ENCODE measurements around the gene MTMR3.

The MTMR3 gene

DNA sequence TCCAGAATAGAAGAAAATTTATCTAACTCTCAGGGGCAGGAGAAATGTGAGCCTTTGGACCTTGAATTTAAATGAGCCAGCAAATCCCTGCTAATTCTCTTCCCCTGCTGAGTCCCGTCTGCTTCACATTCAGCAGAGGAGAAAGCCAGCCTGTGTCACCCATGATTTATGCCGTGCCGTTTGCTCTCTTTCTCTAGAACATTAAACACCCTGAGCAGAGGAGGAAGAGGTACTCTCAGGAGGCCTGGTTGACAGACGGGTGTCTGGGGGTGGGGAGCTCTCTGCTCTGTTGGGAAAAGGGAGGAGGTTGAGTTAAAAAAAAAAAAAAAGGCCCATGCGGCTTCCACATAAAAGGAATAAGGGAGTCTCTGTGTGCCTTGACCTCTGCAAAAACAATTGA is 11.3 kb upstream of the MTMR3 start:
- DNase-seq: no peak

DNA sequence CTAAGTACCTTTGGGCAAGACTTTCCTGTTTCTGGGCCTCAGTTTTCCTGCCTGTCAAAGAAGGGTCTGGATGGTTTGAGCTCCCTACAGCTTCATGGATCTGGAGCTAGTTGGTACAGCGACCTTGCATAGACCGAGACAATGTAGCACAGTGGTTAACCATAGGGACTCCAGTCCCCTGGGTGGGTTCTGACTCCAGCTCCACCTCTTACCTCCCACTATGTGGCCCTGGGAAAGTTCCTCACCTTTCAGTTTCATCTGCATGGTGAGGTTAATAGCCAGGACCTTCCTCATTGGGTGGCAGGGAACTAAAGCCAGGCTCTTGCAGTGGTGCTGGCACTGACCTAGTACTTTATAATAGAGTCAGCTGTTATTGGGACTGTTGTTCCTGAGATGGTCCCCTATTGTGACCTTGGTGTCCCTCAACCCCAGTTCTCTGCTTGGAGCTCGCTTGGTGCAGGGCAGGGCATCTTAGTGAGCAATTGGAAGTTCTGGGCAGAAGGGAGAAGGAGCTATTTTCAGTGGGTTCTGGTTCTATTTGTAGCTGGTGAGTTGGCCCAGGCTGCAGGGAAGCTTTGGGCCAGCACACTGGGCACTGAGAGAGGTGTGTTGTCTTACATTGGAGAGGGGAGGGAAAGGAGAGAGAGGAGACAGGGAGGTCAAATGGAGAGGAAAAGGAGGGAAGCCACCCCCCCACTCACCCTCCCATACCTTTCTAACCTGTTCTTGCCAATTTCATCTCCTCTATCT is 10.7 kb upstream of the MTMR3 start:
- DNase-seq: no peak

DNA sequence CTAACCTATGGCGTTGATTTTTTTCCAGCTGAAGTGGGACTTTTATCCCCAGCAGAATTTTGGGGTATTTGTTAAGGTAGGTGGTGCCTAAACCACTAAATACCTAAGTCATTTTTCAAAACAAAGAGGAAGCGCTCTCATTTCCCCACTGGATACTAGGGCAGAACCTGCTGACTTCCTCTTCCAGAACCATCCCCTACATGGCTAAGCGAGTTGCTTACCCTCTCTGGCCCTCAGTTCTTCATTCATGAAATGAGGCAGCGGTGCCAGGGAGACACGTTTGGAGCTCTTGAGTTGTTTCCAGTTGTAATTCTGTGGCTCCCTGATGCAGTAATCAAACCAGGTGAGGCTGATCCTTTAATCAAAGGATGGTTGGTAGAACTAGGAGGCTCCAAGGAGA is 10.0 kb upstream of the MTMR3 start:
- peak in 1 of 2 donors; percentile 8 for DNase-seq

DNA sequence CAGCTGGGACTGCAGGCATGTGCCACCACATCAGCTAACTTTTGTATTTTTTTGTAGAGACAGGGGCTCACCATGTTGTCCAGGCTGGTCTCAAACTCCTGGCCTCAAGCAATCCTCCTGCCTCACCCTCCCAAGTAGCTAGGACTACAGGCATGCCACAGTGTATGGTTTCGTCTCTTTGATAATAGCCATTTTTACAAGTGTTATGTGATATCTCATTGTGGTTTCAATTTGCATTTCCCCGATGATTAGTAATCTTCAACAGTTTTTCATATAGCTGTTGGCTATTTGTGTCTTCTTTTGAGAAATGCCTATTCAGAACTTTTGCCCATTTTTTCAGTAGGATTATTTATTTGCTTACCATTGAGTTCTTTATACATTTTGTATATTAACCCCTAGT is 9.0 kb upstream of the MTMR3 start:
- no peak for DNase-seq

DNA sequence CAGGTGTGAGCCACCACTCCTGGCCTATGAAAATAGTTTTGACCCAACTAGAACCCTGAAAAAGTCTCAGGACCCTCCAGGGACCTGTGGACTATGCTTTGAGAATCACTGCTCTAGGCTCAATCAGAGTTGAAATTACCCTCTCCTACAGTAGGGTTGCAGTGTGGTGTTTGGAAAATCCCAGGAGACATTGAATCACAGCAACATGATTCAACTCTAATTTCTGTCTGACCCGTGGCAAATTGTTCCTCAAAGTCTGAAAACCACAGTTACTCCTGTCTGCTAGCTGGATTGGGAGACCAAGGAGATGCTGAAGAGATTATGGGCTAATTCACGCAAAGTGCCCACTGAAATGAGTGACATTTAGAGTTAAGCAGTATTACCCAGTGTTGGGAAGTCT is 5.4 kb upstream of the MTMR3 start:
- no peak for DNase-seq

DNA sequence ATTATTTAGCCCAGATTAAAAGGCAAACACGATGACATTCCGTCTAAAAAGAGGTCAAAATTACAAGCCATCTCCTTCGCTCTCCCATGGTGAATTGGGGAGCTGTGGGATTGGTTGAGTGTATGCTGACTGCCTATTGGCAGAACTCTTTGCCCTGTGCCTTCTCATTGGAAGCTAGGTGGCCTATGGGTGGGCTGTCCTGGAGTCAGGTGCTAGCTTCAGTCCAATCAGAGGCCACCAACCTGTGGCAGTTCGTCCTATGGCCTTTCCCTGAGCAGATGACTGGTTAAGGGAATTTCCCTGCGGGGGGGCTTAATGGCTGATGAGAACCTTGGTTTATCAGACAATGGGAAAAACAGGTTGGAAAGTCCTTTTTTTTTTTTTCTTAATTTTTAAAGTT is 3.2 kb upstream of the MTMR3 start:
- peak; percentile 6 to 11 for DNase-seq

DNA sequence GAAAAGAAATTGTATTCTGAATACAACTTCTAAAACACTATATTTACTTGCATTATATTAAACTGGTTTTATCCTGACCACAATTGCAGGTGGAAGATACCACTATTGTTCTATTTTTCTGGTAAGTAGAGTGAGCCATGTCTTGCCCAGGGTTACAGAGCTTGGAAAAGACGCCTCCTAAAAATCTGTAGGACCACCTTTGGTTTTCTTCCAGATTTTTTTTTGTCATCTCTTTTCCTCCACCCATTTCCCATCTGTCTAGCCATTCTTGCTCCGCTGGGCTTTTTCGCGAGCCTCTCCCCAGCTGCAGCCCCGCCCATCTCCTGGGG is 294 bp upstream of the MTMR3 start:
- DNase-seq: no peak

DNA sequence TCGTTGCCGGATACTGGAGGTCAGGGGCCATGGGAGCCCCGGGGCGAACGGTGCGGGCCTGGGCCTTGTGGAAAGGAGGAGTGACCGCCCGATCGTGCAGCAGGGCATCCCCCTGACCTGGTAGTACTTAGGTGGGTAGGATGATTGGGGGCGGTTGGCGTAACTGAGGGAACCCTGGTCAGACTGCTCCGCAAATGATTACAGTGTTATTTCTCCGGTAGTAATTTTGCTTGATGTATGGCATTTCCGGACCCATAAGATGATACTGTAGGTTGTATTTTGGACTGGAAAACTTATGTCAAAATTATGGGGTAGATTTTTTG is 762 bp downstream of the MTMR3 start:
- DNase-seq: no peak

DNA sequence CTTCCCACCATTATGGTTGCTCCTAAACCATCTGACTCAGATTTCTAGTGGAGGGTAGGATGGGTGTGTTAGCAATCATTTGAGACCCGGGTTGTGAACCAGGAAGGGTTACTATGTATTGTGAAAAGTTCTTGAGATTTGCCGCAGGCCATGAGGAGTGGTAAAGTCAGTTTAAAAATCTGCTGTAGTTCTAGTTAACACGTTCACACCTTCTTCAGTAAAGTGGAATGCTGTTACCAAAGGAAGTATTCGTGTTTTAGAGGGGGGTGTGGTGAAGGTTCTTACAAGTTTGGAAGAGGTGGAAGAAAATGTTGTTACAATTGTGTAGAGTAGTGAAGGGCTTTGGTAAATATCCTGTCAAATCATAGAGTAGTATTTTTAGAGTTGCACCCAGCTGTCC is 2.6 kb downstream of the MTMR3 start:
- no peak for DNase-seq

DNA sequence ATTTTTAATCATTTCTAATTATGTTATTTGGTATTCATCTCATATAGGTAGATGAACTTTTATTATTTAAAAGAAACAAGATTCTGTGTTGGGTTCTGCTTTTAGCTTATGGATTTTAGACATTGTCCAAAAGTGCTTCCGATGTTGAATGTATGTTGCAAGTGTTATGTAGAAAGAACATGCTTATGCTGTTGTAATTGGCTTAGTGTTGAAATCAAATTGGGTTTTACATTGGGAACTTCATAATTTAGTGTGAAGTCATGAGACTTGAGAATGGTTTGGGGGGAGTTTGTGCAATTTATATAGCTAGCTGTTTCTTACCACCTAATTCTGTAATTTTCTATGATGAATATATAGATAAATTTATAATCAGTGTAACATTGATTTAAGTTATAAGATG is 3.6 kb downstream of the MTMR3 start:
- no peak for DNase-seq

DNA sequence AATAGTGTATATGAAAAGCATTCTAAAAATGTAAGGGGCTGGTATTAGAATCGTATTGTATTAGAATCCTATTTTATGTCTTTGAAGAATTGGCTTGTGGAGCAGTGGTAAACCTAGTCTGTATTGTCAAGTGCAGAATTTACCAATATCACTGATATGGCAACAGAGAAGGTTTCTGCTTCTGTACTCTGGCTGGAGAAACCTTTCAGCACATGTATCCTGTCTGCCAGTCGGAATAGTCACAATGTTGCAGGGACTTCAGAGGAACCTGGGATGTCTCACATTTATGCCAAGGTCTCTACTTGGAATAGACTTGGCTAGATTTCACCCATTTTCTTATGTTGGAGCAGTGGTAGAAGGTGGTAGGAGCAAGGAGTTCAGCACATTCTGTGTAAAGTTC is 4.4 kb downstream of the MTMR3 start:
- DNase-seq: no peak

DNA sequence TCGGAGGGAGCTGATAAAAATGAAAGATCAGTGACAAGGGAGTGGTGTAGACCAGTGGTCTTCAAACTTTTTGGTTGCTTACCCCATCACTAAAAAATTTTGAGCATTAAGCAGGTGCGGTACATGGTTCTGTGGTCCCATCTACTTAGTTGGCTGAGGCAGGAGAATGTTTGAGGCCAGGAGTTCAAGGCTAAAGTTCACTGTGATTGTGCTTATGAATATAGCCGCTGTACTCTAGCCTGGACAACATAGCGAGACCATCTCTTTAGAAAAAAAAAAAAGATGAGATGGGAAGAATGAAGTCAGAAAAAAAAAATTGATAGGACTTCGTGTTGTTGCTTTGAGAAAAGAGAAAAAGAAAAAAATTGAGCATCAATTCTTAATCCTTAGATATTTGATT is 7.8 kb downstream of the MTMR3 start:
- DNase-seq: no peak

DNA sequence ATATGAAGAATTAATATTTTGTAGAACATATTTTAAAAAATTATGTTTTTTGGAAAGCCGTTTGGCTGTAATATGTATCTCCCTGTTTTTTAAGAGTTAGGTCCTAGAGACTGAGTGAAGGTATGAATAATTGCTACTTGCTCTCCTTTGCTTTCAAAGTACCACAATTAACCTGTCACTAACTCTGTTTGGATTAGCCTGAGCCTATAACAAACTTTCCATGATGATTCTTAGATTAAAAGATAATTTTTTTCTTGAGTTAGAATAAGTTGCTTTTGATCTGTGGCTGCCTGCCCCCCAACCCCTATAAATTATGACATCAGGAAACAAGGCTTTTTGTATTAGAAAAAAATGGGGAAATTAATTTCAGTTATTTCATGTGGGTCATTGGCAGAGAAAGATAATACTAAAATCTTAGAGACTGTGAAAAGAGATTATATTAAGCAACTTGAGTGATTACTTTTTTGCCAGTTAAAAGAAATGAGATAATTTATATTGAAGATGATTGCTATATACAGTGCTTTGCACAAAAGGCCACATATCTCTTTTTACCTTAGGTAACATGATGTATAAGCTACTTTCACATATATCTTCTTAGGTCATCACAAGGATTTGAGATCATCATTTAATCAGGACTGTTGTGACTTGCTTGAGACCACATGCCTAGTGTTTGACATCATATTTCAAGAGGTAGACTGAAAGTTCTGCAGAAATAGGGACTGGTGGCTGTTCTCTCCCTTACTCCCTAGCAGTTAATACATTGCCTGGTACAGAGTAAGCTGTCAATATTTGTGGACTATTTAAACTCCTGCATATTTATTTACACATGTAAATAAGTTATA is 9.6 kb downstream of the MTMR3 start:
- no peak for DNase-seq

DNA sequence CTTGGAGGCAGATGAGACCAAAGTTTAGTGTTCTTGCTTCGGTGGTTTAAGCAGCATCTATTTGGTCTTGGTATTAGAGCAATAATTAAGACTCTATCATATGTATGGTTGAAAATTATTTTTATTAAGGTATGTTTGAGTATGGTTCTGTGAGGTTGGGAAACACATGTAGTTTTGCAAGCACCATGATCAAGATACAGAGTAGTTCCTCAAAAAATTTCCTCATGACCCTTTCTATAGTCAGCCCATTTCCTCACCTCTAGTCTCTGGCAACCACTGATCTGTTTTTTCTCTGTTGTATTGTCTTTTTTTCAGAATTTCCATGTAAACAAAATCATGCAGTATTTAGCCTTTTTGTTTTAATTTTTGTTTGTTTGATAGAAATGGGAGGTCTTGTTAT is 18.4 kb downstream of the MTMR3 start:
- no peak for DNase-seq

DNA sequence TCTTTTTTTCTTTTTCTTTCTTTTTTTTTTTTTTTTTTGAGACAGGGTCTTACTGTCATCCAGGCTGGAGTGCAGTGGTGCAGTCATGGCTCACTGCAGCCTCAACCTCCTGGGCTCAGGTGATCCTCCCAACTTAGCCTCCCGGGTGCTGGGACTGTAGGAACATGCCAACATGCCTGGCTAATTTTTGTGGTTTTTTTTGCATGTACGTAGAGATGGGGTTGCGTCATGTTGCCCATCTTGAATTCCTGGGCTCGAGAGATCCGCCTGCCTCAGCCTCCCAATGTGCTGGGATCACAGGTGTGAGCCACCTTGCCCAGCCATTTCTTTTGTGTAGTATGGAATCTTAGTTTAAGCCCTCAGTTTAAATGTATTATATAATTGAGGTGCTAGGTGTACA is 20.4 kb downstream of the MTMR3 start:
- DNase-seq: no peak

DNA sequence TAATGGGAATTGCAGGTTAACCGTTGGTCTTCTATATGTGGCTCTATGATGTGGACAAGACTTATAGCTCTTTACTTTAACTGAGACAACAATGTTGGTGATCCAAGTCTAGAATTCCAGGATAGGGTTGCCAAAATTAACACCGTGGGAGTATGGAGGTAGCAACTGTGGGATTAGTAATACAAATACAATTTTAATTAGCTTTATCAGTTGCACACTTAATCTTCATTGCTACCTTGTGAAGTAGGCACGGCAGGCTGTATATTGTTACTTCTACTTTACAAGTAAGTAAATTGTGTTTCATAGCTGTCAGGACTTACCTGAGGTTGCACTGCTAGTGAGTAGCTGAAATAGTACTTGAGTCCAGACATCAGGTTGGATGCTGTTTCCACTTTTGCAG is 21.0 kb downstream of the MTMR3 start:
- DNase-seq: no peak

DNA sequence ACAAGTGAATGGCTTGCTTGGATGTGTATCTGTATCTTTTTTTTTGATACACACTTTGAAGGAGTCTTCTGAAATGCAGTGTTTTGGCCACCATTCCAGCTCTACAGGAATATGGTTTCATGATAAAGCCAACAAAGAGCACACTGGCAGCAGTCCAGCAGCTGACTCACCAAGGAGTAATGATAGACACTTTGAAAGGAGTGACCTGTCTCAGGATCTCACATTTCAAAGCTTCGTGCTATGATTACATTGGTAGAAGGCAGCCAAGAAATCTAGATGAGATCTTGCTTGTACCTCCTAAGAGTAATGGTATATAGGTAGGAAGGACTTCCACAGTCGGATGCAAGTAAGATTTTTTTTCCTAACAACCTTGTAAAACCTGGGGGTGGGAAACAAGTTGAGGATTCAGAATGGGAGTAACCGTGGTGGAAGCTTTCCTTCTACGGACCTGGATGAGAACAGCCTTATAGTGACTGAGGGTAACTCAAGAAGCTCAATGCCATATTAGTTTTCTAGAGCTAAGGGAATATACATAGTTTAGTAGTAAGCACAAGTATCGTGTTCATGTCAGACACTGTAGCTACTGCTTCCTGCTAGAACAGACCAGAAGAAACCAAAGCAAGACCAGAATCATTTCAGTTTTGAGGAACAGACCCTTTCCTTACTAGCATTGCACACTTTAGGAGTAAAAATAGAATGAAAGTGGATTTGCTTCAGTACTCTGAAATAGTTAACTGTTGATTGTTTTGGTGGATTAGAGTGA is 25.0 kb downstream of the MTMR3 start:
- peak in 1 of 2 donors; percentile 3 for DNase-seq

DNA sequence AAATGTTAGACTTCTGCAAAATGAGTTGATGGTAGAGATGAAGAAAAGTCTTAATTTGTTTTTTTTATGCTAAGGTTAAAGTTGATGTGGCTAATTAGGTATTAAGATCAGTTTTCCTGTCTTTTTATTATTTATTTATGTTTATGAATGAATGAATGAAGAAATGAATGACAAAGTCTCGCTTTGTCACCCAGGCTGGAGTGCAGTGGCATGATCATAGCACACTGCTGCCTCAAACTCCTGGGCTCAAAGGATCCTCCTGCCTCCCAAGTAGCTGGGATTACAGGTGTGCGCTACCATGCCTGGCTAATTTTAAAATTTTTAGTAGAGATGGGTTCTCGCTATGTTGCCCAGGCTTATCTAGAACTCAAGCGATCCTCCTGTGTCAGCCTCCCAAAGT is 29.2 kb downstream of the MTMR3 start:
- no peak for DNase-seq

DNA sequence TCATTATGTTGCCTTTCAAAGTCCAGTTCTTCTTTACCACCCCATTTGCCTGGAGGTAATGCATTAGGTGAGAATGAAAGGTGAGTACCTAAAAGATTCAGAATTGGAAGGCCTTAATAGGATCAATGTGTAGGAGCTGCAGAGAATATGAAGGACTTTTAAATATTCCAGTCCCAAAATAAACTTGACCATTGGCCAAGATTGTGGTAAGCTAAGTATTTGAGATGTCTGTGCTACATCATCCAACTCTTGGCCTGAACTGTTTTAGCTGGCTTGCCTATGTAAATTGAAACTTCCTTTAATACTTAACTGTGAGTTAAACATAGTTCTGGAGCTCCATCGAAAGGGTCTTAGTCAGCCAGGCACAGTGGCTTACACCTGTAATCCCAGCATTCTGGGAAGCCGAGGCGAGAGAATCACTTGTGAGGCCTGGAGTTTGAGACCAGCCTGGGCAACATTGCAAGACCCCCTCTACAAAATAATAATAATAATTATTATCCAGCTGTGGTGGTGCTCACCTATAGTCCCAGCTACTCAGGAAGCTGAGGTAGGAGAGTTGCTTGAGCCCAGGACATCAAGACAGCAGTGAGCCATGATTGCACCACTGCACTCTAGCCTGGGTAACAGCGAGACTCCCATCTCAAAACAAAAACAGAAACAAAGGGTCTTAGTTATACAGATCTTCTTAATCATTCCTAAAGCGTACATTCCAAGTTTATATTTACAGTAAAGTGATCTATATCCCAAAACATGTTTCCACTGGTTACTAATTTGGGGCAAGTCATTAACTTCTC is 29.8 kb downstream of the MTMR3 start:
- no peak for DNase-seq

DNA sequence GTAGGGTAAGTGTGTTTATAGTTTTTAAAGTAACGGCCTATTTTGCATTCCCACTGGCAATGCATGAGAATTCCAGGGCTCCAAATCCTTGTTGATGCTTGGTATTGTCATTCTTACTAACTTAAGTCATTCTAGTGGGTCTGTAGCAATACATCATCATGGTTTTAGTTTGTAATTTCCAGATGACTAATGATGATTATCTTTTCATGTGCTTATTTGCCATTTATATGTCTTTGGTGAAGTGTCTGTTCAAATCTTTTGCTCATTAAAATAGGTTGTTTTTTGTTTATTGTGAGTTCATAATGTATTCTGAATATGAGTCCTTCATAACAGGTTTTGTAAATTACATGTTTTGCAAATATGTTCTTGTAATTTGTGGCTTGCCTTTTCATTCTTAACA is 31.2 kb downstream of the MTMR3 start:
- no peak for DNase-seq

DNA sequence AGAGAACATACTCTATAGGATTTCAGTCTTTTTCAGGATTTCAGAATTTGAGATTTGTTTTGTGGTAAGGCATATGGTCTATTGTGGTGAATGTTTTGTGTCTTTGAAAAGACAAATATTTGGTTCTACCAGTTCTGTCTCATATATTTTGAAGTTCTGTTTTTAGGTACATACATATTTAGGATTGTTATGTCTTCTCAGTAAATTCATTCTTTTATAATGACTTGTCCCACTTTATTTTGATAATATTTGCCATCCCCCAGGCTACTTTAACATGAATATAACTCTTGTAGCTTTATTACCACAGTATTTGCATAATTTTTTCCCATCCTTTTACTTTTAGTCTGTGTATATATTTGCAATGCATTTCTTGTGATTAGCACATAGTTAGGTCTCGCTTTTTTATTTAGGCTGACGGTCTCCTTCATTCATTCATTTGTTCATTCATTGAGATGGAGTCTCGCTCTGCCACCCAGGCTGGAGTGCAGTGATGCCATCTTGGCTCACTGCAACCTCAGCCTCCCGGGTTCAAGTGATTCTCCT is 32.1 kb downstream of the MTMR3 start:
- DNase-seq: no peak

DNA sequence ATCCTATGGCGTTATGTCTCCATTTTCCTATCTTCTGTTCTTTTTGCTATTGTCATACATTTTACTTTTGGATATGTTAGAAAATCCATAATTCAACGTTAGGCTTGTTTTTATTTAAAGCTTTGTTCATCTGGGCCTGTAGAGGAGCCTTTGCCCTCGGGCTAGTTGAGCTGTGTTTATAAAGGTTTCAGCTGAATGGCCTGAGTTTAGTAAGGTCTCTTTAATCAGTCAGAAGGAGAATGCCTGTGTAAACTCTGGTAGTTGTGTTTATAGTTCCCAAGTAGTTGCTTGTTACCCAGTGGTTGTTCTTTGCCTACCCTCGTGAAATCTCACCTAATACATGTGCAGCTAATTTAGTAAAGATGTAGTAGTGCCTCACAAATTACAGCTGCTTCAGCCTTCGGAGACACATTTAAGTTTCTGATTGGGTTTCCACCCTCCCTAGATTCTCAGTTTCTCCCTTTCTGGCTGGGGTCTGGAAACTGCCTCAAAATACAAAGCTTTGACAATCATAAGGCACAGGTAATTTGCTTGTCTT is 33.1 kb downstream of the MTMR3 start:
- no peak for DNase-seq
